HCEC 1CT (cell line): ENCODE data around the gene AGAP3.
"Not testable (repeated sequence)": the region's sequence is repeated elsewhere in the genome, so short reads cannot be mapped to it uniquely, and the experiment has no call there.

Source experiments
- DNase-seq: peaks from one replicate; pipeline ENCODE4 v3.0.0-alpha.2; 2017

Gene AGAP3

GRCh38 chr7:151085691-151086620 lies at the start of gene AGAP3:
Gene AGAP3, plus strand, starts transcription at chr7:151086475. Its CDS starts 267 bp downstream, at chr7:151086742.
- DNase-seq, result peak; percentile 72

- peak; percentile 84 for DNase-seq
These were observed 47.1 kb upstream of the AGAP3 start for GRCh38 chr7:151038951-151039849.

- DNase-seq, result no peak
These were observed 46.3 kb upstream of the AGAP3 start for GRCh38 chr7:151039850-151040548.

DNA sequence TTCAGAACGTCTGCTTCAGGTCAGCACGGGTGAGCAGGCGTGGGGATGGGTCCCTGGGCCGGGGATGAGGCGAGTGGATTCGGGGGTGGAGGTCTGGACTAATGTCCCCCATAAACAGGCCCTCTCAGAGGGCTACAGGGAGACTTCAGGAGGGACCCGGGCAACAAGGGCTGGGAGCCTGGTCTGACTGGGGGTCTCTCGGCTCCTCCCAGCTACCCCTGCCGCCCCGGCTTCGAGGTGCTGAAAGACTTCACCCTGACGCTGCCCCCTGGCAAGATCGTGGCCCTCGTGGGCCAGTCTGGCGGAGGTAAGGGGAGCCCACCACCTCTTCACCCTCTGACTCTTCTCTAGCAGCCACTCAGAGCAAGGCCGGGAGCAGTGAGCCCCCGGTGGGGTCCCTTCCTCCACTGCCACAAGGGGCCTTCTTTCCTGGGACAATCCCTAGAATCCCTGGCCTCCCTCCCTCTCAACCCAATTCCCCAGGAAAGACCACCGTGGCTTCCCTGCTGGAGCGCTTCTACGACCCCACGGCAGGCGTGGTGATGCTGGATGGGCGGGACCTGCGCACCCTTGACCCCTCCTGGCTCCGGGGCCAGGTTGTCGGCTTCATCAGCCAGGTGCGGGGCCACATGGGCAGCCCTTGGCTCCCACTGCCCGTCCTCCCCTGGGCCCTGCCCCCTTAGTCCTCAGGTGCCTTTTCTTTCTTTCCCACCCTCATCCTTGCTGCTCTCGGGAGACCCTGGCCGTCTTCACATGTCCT lies 45.5 kb upstream of the AGAP3 start:
- DNase-seq, result no peak

GRCh38 chr7:151043449-151043848 lies 42.8 kb upstream of the AGAP3 start:
- DNase-seq, result not testable (repeated sequence)

DNA sequence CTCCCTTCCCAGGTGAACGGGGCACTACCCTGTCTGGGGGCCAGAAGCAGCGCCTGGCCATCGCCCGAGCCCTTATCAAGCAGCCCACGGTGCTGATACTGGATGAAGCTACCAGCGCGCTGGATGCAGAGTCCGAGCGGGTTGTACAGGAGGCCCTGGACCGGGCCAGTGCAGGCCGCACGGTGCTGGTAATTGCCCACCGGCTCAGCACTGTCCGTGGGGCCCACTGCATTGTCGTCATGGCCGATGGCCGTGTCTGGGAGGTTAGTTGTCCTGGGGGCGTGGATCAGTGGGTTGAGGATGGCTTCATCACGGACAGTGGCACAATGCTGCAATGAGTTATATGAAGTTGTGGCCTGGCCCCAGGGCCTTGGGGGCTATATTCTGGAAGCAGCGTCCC lies 42.3 kb upstream of the AGAP3 start:
- no peak for DNase-seq

DNA sequence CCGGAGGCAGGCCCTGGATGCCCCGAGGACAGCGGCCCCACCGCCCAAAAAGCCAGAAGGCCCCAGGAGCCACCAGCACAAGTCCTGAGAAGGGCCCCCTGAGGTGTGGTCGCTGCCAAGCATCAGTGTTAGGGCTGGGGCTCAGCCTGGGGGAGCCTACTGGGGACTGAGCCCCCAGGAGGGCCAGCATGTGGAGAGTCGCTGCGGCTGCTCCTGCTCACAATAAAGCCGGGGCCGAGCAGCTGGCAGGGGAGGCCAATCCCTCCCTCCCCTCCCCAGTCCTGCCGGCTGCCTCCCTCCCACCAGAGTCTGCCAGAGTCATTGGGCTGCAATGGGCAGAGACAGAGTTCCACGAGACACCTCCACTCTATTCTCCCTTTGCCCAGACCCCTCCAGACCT lies 41.0 kb upstream of the AGAP3 start:
- DNase-seq, result no peak

DNA sequence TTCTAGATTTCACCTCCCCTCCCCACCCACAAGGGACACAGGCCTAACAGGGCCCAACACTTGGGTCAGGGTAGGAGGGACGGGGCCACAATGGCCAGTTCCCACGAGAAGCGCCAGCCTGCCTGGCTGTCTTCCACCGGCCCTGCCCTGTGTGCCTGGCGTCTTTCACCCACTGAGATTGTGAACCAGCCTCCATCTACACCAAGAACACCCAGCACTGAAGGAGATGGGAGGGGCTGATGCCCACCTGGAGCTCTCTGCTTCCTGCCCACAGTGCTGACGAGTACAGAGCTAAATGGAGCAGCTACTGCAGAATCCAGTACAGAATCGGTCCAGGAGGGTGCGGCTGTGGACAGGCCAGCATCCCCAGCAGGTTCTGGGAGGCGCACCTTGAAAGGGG lies 40.3 kb upstream of the AGAP3 start:
- DNase-seq, result no peak

DNA sequence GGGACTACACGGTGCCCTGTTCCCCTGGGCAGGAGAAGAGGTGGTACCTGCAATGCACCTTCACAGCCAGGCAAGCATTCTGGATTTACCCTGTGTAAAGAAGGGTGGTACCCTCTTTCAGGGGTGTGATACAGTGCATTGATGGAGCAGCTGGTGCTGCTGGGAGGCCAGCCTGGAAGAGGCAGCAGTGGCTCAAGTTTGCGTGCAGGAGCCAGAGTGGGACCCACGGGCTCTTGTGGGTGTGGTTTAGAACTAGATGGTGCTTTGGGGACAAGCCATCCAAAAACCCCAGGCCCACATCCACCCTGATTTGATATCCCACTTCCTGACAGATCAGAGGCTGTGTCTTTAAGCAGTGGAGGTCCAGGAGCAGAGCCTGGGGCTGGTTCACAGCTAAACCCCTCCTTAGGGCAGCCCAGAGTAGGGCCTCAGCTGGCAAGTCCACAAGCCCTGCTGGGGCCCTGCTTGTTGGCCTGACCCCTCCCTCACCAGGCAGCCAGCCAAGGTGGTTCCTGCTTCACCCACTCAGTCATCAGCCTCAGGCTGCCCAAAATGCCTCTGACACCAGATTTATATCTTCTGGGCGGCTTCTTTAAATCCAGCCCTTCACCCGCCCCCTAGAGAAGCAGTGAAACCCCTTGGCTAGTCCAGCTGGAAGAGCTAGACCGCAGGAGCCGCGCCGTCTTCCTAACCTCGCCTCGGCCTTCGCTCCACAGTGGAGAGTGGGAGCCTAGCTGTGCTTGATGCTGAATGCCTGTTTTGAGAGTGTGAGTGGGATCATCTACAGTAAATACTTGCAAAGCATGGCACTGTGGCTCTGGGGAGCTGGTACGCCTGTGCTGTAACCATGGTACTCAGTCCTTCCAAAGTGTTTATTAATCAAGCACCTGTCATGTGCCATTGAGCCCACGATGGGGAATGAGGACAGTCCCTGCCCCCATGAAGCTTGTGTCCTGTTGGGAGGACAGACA lies 39.4 kb upstream of the AGAP3 start:
- DNase-seq, result no peak

DNA sequence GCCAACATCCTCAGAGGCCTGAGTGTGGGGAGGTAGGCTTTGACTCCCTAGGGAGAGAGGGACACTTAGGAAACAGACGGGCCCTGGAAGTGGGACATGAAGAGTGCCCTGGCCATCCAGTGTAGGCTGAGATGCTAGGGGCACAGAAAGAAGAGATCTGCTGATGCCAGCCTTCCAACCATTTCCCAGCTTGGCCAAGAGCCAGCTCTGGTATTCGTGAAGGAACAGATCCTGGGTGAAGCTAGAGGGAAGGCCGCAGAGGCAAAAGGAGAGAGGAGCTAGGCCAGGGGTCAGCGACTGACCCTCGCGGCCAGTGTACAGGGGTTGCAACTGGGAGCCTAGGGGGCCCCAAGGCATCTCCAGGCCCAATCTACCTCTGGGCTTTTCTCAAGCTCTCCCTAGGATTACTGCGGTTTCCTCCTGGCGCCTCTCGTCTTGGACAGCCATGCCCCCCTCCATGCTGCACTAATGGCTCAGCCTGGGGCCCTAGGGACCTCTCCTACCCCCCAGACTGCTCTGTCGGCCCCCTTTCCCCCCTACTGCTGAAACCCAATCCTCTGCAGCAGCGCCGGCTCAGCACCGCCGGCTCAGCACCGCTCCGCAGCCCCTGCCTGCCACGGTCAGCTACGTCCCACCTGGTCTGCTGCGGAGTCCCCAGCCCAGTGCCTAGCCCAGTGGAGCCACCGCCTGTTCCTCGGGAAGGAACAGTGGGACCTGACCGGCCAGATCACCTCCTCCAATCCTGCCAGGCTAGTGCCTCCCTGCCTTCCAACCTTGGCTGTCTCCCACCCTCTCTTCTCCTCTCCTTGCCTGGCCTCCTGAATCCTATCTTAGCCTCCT lies 38.1 kb upstream of the AGAP3 start, which contains the start of gene ASIC3:
TSS of gene ASIC3 (plus strand) at position 556 of the 840 bp plus-strand sequence. CDS start 355 bp downstream, outside the sequence.
- DNase-seq, result no peak

- DNase-seq, result no peak
These were observed 37.3 kb upstream of the AGAP3 start for GRCh38 chr7:151048911-151049463.

- no peak for DNase-seq
These were observed 35.2 kb upstream of the AGAP3 start for GRCh38 chr7:151051108-151051507.

DNA sequence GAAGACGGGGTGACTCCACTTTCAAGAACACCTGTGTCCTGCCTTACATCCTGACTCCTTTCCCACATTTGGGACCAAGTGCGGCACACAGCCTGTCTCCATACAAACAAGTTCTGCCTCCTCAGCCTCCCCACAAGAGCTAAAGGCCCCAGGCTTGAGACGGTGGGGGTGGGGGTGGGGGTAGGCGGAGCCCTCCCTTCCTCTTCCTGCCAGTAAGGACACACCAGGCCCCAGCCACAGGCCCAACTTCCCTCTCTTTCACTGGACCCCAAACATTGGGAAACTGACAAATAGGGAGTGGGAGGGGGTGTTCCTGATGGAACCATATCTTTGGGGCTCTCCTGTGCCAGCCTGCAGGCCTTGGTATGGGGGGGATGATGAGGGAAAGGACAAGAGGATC lies 33.2 kb upstream of the AGAP3 start:
- DNase-seq, result no peak

- DNase-seq, result no peak
These were observed 32.5 kb upstream of the AGAP3 start for GRCh38 chr7:151053751-151054150.

DNA sequence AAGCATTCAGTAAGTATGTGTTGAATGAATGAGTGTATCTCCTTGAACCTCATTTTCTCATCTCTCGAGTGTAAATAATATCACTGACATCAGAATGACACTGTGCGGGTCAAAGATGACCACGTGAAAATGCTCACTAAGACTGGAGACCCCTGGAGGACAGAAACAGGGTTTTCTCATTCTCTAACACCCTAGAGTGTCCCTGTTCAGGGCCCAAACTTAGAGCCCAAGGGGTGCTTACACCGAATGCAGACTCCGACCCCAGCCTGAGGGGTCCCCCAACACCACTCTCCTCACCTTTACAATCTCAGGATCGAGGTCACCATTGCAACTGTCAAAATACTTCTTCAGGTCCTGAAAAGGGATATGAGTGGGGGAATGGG lies 30.0 kb upstream of the AGAP3 start:
- no peak for DNase-seq

- DNase-seq, result no peak
These were observed 29.4 kb upstream of the AGAP3 start for GRCh38 chr7:151056666-151057505.

GRCh38 chr7:151057506-151057988 lies 28.7 kb upstream of the AGAP3 start, which contains the start of gene CDK5:
Gene CDK5, minus strand, starts transcription at chr7:151057897. Its CDS starts 49 bp downstream, at chr7:151057848.
- peak; percentile 16 for DNase-seq
